Tongue (tissue), 2 donors: Measurements from ENCODE around the gene LSAMP. TPM values are rescaled to one million over a fixed set of nuclear protein-coding genes. Genes with fewer than 3 reads are reported as not detected.
A peak's percentile ranks its signal among the peaks of the same experiment; 100 is the strongest.

Experiments
- DNase-seq: peaks from one replicate; pipeline ENCODE4 v3.0.0-alpha.2; 2015
- total RNA-seq: library from RNA; depleted of rRNA; stranded (reverse); fragments of >200 nt; gene quantifications from one replicate; pipeline ENCODE4 v1.2.3, GENCODE V29; 2014

LSAMP gene
- total RNA-seq, 1 donor from 2014 or later: 7.7 TPM

GRCh38 chr3:116161575-116162525 lies 283.4 kb downstream of the LSAMP start:
- DNase-seq: no peak

DNA sequence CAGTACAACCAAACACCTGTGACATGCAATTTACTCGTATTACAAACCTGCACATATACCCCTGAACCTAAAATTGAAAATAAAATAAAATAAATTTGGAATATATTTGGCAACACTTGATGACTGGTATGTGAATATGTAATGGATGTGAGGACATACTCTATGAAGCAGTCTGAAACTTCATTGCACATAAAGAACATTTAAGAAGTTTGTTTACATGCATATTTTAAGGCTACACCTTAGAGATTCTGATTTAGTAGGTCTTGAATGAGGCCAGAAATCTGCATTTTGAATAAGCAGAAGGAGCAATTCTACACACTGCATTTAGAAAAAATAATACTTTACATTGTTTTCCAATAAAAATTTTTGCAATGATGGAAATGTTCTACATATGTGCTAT lies 284.7 kb downstream of the LSAMP start:
- DNase-seq: no peak

GRCh38 chr3:116155841-116156240 lies 289.4 kb downstream of the LSAMP start:
- no peak for DNase-seq

DNA sequence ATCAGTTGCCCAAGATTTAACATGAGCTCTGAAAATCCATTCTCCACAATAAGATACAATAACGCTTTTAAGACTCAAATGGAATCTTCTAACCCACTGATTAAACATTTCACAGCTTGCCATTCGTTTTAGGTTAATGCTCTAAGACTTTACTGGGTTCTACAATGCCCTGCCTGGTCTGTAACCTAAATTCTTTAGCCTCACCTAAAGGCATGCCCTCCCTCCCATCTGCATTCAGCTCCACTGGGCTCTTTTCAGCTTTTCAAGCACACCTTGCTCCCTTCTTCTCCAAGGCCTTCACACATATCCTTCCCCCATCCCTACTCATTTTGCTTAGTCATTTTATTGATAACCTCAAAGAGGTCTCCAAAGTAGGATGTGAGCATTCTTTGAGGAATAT lies 290.9 kb downstream of the LSAMP start:
- DNase-seq: no peak

GRCh38 chr3:116153174-116153573 lies 292.1 kb downstream of the LSAMP start:
- no peak for DNase-seq

DNA sequence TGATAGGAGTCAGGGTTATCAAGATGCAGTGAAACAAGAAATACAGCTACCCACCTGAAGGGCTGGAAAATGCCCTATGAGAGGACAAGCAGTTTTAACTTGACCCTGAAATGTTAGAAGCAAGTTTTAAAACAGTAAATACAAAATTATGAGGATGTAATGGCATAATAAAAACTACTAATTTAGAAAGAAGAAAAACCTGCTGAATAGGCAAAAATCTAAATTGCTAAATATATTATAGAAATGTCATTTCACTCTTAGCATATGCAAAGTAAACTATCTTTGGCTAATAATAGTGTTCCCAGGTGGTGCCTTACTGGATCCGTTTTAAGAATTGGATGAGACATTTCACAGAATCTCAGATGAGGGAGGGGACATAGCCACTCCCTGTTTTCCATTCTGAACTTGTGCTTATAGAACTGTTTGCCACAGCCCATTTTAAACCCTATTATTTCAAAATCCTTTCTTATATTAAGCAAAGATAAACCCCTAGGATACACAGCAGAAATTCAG lies 294.6 kb downstream of the LSAMP start:
- no peak for DNase-seq

GRCh38 chr3:116148881-116149851 lies 296.1 kb downstream of the LSAMP start:
- DNase-seq: no peak

- no peak for DNase-seq
Observed at GRCh38 chr3:116145613-116146012, 299.7 kb downstream of the LSAMP start.

DNA sequence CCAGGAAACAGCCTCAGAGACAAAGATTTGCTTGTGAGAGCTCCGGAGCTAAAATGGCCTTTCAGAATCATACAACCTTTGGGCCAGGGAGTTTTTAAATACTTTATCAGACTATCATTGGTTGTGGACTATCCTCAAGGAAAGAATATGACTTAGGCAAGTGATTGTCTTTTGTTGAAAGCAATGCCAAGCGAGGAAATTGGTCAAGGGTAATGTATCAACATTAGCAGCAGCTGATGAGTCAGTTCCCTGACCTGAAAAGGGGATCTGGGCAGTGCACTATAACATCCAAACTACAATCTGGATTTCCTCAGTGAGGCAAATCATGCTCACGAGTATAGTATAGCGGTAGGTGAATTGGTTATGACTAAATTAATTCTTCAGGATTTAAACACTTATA lies 303.6 kb downstream of the LSAMP start:
- no peak for DNase-seq

- DNase-seq: peak; percentile 20
Observed at GRCh38 chr3:116140100-116140689, 305.1 kb downstream of the LSAMP start.

- DNase-seq: no peak
Observed at GRCh38 chr3:116139641-116140040, 305.6 kb downstream of the LSAMP start.

- peak; percentile 60 for DNase-seq
Observed at GRCh38 chr3:116135457-116136085, 309.7 kb downstream of the LSAMP start.

GRCh38 chr3:116129187-116129946 lies 315.9 kb downstream of the LSAMP start:
- no peak for DNase-seq

GRCh38 chr3:116127464-116127863 lies 317.8 kb downstream of the LSAMP start:
- no peak for DNase-seq

DNA sequence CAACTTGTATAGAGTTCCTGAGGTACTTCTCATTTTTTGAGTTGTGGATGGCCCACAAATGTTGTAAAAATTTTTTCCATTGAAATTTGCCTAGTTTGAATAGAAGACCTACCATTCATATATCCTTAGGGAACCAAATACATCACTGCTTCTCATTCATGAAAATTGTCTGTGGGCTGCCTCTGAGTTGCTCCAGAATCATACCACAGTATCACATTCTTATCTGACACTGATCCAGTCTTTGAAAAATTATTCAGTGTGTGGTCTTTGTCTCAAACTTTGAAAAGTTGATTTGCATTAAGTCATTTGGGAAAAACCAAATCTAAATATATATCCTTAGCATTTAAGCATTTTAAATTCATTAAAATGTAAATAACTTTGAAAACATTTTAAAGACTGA lies 321.1 kb downstream of the LSAMP start:
- DNase-seq: no peak

DNA sequence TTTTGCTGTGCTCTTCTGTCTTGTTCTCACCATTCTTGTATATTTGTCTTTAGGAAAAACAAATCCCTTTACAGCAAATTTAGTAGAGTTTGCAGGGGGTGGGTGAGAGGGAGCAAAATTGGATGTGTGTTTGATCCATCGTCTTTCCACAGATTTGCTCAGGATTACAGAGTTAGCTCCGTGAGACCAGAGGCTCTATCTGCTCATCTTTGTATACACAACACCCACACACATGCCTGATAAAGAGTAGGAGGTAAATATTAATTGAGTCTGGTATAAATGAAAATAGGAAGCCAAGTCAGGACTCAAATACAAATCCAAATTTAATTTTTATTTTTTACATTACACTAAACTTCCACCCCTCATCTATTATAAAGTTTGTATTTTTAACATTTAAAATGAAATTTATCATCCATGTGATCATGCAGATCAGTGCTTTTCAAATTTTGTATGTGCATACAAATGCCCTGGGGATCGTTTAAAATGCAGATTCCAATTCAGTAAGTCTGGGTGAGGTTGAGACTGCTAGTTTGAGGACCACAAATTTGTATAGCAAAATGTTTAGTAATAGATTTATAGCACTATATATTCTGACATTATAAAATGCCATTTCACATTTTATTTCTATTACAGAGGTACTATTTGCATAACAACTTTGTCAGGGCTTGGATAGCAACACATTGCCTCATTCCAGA lies 326.7 kb downstream of the LSAMP start:
- DNase-seq: no peak

DNA sequence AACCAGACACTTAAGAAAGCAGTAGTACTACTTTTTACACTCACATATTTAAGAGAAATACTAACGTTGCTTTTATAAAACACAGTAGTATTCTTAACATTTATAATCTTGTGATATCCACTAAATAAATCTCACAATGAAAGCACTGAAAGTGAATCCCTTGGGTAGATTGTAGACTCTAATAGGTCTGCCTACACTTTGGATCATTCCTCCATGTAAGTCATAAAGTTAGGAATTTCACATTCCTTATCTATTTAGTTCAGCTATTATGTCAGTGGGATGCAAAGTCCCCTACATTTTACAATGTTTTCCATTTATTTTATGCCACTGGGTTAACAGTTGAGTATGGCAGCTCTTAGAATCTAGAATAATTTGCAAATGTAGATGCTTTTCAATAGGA lies 330.7 kb downstream of the LSAMP start:
- no peak for DNase-seq

DNA sequence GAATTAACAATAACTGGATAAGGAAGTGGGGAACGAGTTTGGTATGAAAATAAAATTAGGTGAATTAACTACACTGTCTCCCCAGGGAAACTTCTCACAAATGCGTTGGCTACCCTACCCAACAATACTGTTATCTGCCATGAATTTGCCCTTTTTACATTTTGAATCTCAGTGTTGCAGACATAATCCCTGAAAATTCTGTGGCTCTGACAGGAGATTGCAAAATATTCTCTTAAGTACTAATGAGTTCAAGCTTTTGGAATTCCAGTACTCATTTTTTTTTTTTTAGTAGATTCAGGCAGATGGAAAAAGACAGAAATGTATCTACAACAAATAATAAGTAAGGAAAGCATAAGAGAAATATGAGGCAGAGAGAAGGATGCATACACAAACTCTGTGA lies 332.6 kb downstream of the LSAMP start:
- DNase-seq: no peak

DNA sequence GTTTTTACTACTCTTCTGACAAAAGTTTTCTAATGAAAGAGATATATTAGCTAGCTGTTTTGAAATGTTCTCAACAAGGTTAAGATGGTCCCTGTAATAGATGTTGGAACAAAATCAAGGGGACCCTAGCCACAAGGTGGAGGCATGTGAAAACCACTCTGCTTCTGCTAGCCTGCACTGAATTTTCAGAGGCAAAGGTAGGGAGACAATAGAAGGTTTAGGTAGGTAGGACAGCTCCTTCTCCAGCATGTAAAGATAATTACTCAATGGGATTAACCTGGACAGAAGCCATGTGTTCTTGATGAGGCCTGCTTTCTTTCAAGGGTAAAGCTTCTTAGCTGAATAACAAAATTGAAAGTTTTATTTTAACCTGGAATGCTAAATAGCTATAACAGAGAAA lies 333.5 kb downstream of the LSAMP start:
- DNase-seq: peak; percentile 21

GRCh38 chr3:116103868-116104530 lies 341.3 kb downstream of the LSAMP start:
- DNase-seq: no peak
